Glutamatergic neuron (in vitro differentiated cells): ENCODE measurements around the gene HOMER3. TPM values are rescaled to one million over a fixed set of nuclear protein-coding genes. Genes with fewer than 3 reads are reported as not detected.

Experiments
- DNase-seq: peaks from one replicate; pipeline ENCODE4 v3.0.0; 2022
- H3K27ac Mint-ChIP-seq: one replicate; pipeline ENCODE4 v1.8.0; 2020; ENCODE audit warnings: mild to moderate bottlenecking, mixed read lengths, inconsistent platforms; ENCODE audit not compliant: unreplicated experiment
- H3K27me3 Mint-ChIP-seq: one replicate; pipeline ENCODE4 v1.8.0; 2020; ENCODE audit warnings: mild to moderate bottlenecking, moderate library complexity, mixed read lengths, inconsistent platforms; ENCODE audit not compliant: unreplicated experiment
- H3K36me3 Mint-ChIP-seq: one replicate; pipeline ENCODE4 v1.8.0; 2020; ENCODE audit warnings: mild to moderate bottlenecking, mixed read lengths, inconsistent platforms; ENCODE audit not compliant: unreplicated experiment
- H3K4me1 Mint-ChIP-seq: one replicate; pipeline ENCODE4 v1.8.0; 2020; ENCODE audit warnings: mild to moderate bottlenecking, low read depth, mixed read lengths, inconsistent platforms; ENCODE audit not compliant: unreplicated experiment
- H3K4me3 Mint-ChIP-seq: one replicate; pipeline ENCODE4 v1.8.0; 2020; ENCODE audit warnings: mild to moderate bottlenecking, mixed read lengths, inconsistent platforms; ENCODE audit not compliant: unreplicated experiment
- H3K9me3 Mint-ChIP-seq: one replicate; pipeline ENCODE4 v1.8.0; 2020; ENCODE audit warnings: mild to moderate bottlenecking, moderate library complexity, mixed read lengths, inconsistent platforms; ENCODE audit not compliant: unreplicated experiment
- long read RNA-seq: library from polyadenylated mRNA; unstranded; transcript quantifications from one replicate; pipeline ENCODE4 v2.0.0, GENCODE V29; 2020; ENCODE audit not compliant: unreplicated experiment
- total RNA-seq: library from RNA; stranded (reverse); fragmentation: NEBNext Ultra II Directional; extraction: Animal tissue kit (Norgen Biotek cat#: 25700); gene quantifications from one replicate; pipeline ENCODE4 v1.2.1, GENCODE V29; 2021; ENCODE audit not compliant: unreplicated experiment
- TF ChIP-seq, protein P1 (sequence below): fragments of 200-600 bp; sonication (generic); IDR thresholded peaks from one replicate; pipeline ENCODE4 v1.5.0; 2021; ENCODE audit not compliant: partially characterized antibody, unreplicated experiment

The HOMER3 gene
- 217 TPM for total RNA-seq
- long read RNA-seq, transcript HOMER3-202 (10 exons, 1,557 nt): major isoform, 41 of 57 reads
- long read RNA-seq, partial matches to known transcripts: 2 of 57 reads
- long read RNA-seq, other reads (novel, unspliced or antisense): 11 of 57 reads

GRCh38 chr19:18940769-18941627 is at the start of gene HOMER3:
HOMER3 (minus strand) TSS chr19:18941217; CDS start chr19:18938982, 2,235 bp downstream.
- peak within 1 kb of the TSS; percentile 99 for H3K27ac Mint-ChIP-seq
- peaks cover 12% of the 10 kb centered on the region for H3K4me1 Mint-ChIP-seq
- peak within 1 kb of the TSS; percentile 95 for H3K4me3 Mint-ChIP-seq
- H3K27me3 Mint-ChIP-seq: peaks cover 14% of the 10 kb centered on the region
- TF ChIP-seq, protein P1, sequence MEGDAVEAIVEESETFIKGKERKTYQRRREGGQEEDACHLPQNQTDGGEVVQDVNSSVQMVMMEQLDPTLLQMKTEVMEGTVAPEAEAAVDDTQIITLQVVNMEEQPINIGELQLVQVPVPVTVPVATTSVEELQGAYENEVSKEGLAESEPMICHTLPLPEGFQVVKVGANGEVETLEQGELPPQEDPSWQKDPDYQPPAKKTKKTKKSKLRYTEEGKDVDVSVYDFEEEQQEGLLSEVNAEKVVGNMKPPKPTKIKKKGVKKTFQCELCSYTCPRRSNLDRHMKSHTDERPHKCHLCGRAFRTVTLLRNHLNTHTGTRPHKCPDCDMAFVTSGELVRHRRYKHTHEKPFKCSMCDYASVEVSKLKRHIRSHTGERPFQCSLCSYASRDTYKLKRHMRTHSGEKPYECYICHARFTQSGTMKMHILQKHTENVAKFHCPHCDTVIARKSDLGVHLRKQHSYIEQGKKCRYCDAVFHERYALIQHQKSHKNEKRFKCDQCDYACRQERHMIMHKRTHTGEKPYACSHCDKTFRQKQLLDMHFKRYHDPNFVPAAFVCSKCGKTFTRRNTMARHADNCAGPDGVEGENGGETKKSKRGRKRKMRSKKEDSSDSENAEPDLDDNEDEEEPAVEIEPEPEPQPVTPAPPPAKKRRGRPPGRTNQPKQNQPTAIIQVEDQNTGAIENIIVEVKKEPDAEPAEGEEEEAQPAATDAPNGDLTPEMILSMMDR: no peak
- no peaks in the 10 kb centered on the region for H3K36me3 Mint-ChIP-seq
- peak; percentile 93 for DNase-seq
- H3K9me3 Mint-ChIP-seq: peaks cover 12% of the 10 kb centered on the region

DNA sequence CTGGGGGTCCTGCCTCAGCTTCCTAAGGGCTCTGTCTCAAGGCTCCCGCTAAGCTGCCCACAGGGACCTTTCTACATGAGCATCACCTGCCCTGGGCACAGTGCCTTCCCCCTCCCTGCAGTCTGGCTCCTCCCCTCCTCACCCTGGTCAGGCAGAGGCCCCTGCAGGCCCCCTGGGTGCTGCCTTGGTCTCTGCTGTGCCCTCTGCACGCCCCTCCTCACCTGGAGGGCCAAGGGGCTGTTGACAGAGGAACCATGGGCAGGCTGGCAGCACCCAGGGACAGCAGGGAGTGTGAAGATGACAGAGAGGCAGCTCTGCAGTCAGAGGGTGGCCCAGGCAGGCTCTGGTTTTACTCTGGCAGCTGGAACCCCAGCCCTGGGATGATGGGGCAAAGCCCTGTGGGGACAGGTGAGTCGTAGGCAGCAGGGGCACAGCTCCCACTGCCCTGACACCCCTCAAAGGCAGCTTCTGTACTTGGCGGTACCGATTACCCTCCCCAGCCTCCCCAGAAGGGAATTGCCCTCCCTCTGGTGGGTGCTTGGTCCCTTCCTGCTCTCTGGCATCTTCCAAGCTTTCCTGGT is 49.2 kb upstream of the HOMER3 start:
- no peak for DNase-seq
- no peaks in the 10 kb centered on the region for H3K36me3 Mint-ChIP-seq
- H3K4me1 Mint-ChIP-seq: no peaks in the 10 kb centered on the region
- peaks cover 2% of the 10 kb centered on the region for H3K27me3 Mint-ChIP-seq
- H3K4me3 Mint-ChIP-seq: no peak overlapping the region
- H3K27ac Mint-ChIP-seq: no peak overlapping the region
- peaks cover 11% of the 10 kb centered on the region for H3K9me3 Mint-ChIP-seq
- TF ChIP-seq, protein P1: no peak

GRCh38 chr19:18989316-18989715 is 48.3 kb upstream of the HOMER3 start:
- DNase-seq: no peak
- TF ChIP-seq, protein P1: no peak
- Mint-ChIP-seq H3K9me3 (peaks cover 10% of the 10 kb centered on the region), H3K27ac (no peak overlapping the region), H3K4me1 (no peaks in the 10 kb centered on the region), H3K36me3 (no peaks in the 10 kb centered on the region), H3K27me3 (peaks cover 2% of the 10 kb centered on the region), H3K4me3 (no peak overlapping the region)

GRCh38 chr19:18987456-18987855 is 46.4 kb upstream of the HOMER3 start:
- TF ChIP-seq, protein P1: no peak
- Mint-ChIP-seq H3K4me3 (no peak overlapping the region), H3K36me3 (no peaks in the 10 kb centered on the region), H3K4me1 (no peaks in the 10 kb centered on the region), H3K27ac (no peak overlapping the region), H3K27me3 (peaks cover 2% of the 10 kb centered on the region), H3K9me3 (peaks cover 5% of the 10 kb centered on the region)
- DNase-seq: no peak

GRCh38 chr19:18985257-18985656 is 44.2 kb upstream of the HOMER3 start:
- no peaks in the 10 kb centered on the region for H3K4me1 Mint-ChIP-seq
- no peak overlapping the region for H3K27ac Mint-ChIP-seq
- TF ChIP-seq, protein P1: no peak
- H3K27me3 Mint-ChIP-seq: peaks cover 5% of the 10 kb centered on the region
- no peaks in the 10 kb centered on the region for H3K36me3 Mint-ChIP-seq
- no peak for DNase-seq
- peaks cover 5% of the 10 kb centered on the region for H3K9me3 Mint-ChIP-seq
- H3K4me3 Mint-ChIP-seq: no peak overlapping the region
